Mammary epithelial cell (primary cell): ENCODE data around the gene TNXB.
"Not testable (repeated sequence)": the region's sequence is repeated elsewhere in the genome, so short reads cannot be mapped to it uniquely, and the experiment has no call there.

Experiments used
- EZH2 ChIP-seq: IDR thresholded peaks from 2 replicates; pipeline ENCODE4 v1.6.1; 2012; ENCODE audit warnings: low read length, inconsistent platforms, borderline replicate concordance
- TF ChIP-seq, protein P1 (sequence below), 2 donors: IDR thresholded peaks in 1 of 2; conservative IDR thresholded peaks in 1 of 2; 2 replicates each; pipeline ENCODE4 v1.5.1; 2011 to 2012; ENCODE audit warnings: inconsistent platforms in 2 of 2, low read length in 2 of 2, mild to moderate bottlenecking in 2 of 2, control low read depth in 1 of 2, low read depth in 1 of 2; ENCODE audit not compliant: insufficient read depth in 1 of 2; ENCODE audit errors: extremely low read depth in 1 of 2

DNA sequence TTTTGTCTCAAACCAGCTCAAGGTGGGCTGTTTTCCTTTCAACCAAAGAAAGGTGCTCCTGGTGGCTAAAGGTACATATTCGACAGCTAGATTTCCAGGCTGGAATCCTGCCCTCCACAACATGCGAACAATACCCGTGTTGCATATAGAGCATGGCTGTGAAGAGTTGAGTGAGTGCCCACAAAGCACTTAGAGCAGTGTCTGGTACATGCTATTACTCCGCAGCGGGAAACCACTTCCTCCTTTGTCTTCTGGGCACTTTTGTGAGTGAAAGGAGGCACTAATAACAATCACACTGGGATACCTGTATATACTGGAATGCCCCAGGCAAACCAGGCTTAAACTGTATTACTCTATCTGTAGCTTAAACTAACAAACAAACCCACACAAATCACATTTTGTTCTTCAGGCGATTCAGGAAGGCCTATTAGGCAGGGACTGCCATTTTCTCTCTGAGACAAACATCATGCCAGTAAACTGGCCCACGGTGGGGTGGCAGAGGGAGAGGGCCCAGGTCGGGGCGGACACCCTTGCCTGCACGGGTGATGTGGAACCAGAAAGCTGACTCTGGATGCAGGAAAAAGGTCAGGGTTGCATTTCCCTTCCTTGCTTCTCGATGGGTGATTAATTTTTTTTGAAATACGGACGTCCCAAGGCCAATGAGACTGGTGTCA is 104.1 kb downstream of the TNXB start:
- TF ChIP-seq, protein P1, sequence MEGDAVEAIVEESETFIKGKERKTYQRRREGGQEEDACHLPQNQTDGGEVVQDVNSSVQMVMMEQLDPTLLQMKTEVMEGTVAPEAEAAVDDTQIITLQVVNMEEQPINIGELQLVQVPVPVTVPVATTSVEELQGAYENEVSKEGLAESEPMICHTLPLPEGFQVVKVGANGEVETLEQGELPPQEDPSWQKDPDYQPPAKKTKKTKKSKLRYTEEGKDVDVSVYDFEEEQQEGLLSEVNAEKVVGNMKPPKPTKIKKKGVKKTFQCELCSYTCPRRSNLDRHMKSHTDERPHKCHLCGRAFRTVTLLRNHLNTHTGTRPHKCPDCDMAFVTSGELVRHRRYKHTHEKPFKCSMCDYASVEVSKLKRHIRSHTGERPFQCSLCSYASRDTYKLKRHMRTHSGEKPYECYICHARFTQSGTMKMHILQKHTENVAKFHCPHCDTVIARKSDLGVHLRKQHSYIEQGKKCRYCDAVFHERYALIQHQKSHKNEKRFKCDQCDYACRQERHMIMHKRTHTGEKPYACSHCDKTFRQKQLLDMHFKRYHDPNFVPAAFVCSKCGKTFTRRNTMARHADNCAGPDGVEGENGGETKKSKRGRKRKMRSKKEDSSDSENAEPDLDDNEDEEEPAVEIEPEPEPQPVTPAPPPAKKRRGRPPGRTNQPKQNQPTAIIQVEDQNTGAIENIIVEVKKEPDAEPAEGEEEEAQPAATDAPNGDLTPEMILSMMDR (conservative IDR thresholded peaks at IDR 0.05 in 1 of 2, IDR thresholded peaks at IDR 0.05 in 1 of 2; ENCODE audit: extremely low read depth in 1 of 2, insufficient read depth in 1 of 2, low read depth in 1 of 2, low read length in 2 of 2): not testable (repeated sequence)
- not testable (repeated sequence) for TF ChIP-seq EZH2
